ENCODE data around the gene SCRT2.

The SCRT2 gene

GRCh38 chr20:719068-719467, 43.5 kb upstream of the SCRT2 start:
- ChIA-PET POLR2A (no interaction called here), CTCF (no interaction called here)
- DNase-seq (ENCODE audit: extremely low spot score): no peak
- TF ChIP-seq ARNT (IDR thresholded peaks at IDR 0.05): no peak
- TF ChIP-seq L3MBTL2 (conservative IDR thresholded peaks at IDR 0.05): no peak
- TF ChIP-seq SP1 (IDR thresholded peaks at IDR 0.05): no peak
- TF ChIP-seq, protein P1, sequence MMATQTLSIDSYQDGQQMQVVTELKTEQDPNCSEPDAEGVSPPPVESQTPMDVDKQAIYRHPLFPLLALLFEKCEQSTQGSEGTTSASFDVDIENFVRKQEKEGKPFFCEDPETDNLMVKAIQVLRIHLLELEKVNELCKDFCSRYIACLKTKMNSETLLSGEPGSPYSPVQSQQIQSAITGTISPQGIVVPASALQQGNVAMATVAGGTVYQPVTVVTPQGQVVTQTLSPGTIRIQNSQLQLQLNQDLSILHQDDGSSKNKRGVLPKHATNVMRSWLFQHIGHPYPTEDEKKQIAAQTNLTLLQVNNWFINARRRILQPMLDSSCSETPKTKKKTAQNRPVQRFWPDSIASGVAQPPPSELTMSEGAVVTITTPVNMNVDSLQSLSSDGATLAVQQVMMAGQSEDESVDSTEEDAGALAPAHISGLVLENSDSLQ (IDR thresholded peaks at IDR 0.05): no peak
- TF ChIP-seq HDGF (IDR thresholded peaks at IDR 0.05; ENCODE audit: borderline replicate concordance): no peak
- TF ChIP-seq FOXA1 (IDR thresholded peaks at IDR 0.05): no peak
- no peak for TF ChIP-seq ELF4 (IDR thresholded peaks at IDR 0.05)
- no peak for TF ChIP-seq CTBP1 (IDR thresholded peaks at IDR 0.05; ENCODE audit: borderline replicate concordance)
- no peak for TF ChIP-seq BHLHE40 (IDR thresholded peaks at IDR 0.05; ENCODE audit: borderline replicate concordance)

GRCh38 chr20:717832-718231, 42.2 kb upstream of the SCRT2 start:
- ChIA-PET POLR2A (no interaction called here), CTCF (no interaction called here)

DNA sequence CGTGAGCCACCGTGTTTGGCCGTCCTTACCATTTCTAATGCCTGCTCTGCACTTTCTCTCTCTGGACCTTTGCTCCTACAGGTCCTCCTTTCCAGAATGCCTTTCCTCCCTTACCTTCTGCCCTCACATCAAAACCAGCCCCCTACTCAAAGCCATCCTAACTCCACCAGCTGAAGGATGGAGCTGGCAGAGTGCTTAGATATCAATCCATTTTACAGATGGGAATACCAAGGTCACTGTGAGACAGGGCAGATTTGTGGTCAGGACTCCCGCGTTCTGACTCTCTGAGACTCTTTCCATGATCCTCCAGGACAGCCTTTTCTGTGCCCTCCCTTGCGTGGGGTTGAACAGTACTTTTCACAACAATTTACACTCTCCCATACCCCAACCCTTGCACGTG, 41.7 kb upstream of the SCRT2 start:
- TF ChIP-seq, protein P1 (IDR thresholded peaks at IDR 0.05): no peak
- TF ChIP-seq ARNT (IDR thresholded peaks at IDR 0.05) (no peak), HDGF (IDR thresholded peaks at IDR 0.05; ENCODE audit: borderline replicate concordance) (no peak), ELF4 (IDR thresholded peaks at IDR 0.05) (no peak), CTBP1 (IDR thresholded peaks at IDR 0.05; ENCODE audit: borderline replicate concordance) (no peak), FOXA1 (IDR thresholded peaks at IDR 0.05) (no peak), ZNF384 (IDR thresholded peaks at IDR 0.05) (no peak), FOXM1 (IDR thresholded peaks at IDR 0.05; ENCODE audit: borderline replicate concordance) (no peak), SP1 (IDR thresholded peaks at IDR 0.05) (no peak), NFRKB (IDR thresholded peaks at IDR 0.05) (no peak)
- CTCF ChIA-PET: no interaction called here
- POLR2A ChIA-PET: no interaction called here

More at GRCh38 chr20:717832-718231, 42.2 kb upstream of the SCRT2 start:
- TF ChIP-seq FOXK2 (IDR thresholded peaks at IDR 0.05) (no peak), LEF1 (IDR thresholded peaks at IDR 0.05; ENCODE audit: borderline replicate concordance) (no peak), FOXM1 (IDR thresholded peaks at IDR 0.05; ENCODE audit: borderline replicate concordance) (no peak), BHLHE40 (IDR thresholded peaks at IDR 0.05; ENCODE audit: borderline replicate concordance) (no peak), ELF4 (IDR thresholded peaks at IDR 0.05) (no peak), SUZ12 (IDR thresholded peaks at IDR 0.05) (no peak), NFRKB (IDR thresholded peaks at IDR 0.05) (no peak), SP1 (IDR thresholded peaks at IDR 0.05) (no peak), CTBP1 (IDR thresholded peaks at IDR 0.05; ENCODE audit: borderline replicate concordance) (no peak), HDGF (IDR thresholded peaks at IDR 0.05; ENCODE audit: borderline replicate concordance) (no peak), ZNF384 (IDR thresholded peaks at IDR 0.05) (no peak), ARNT (IDR thresholded peaks at IDR 0.05) (no peak), TARDBP (IDR thresholded peaks at IDR 0.05) (no peak)
- TF ChIP-seq, protein P1 (IDR thresholded peaks at IDR 0.05): no peak
- no peak for DNase-seq (ENCODE audit: extremely low spot score)

DNA sequence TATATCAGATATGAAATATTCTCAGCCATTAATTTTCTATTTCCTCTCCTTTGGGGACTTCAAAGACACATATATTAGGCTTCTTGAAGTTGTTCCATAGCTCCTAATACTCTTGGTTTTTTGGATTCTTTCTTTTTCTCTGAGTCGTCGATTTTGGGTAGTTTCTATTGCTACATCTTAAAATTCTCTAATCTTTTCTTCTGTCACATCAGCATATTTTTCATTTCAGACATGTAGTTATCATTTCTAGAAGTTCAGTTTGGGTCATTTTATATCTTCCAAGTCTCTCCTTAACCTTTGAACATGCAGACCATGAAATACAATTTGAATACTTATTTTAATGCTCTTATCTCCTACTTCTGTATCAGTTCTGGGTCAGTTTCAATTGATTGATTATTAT, 38.9 kb upstream of the SCRT2 start:
- TF ChIP-seq ELF4 (IDR thresholded peaks at IDR 0.05) (no peak), NFRKB (IDR thresholded peaks at IDR 0.05) (no peak), L3MBTL2 (conservative IDR thresholded peaks at IDR 0.05) (no peak), HDGF (IDR thresholded peaks at IDR 0.05; ENCODE audit: borderline replicate concordance) (no peak), LEF1 (IDR thresholded peaks at IDR 0.05; ENCODE audit: borderline replicate concordance) (no peak), TARDBP (IDR thresholded peaks at IDR 0.05) (no peak), FOXK2 (IDR thresholded peaks at IDR 0.05) (no peak), ZNF384 (IDR thresholded peaks at IDR 0.05) (no peak), FOXM1 (IDR thresholded peaks at IDR 0.05; ENCODE audit: borderline replicate concordance) (no peak), SP1 (IDR thresholded peaks at IDR 0.05) (no peak)
- TF ChIP-seq, protein P1 (IDR thresholded peaks at IDR 0.05): no peak
- no peak for DNase-seq (ENCODE audit: extremely low spot score)
- CTCF ChIA-PET: no interaction called here
- POLR2A ChIA-PET: no interaction called here

More for the DNA sequence above, 41.7 kb upstream of the SCRT2 start:
- DNase-seq (ENCODE audit: extremely low spot score): no peak

GRCh38 chr20:711576-711975, 36.0 kb upstream of the SCRT2 start:
- ChIA-PET POLR2A (no interaction called here), CTCF (interaction anchor here (0.6 kb wide), 1 partner anchor 83 kb away, joined by 4 read pairs; no protein-coding TSS in a partner anchor)
- no peak for TF ChIP-seq LEF1 (IDR thresholded peaks at IDR 0.05; ENCODE audit: borderline replicate concordance)
- TF ChIP-seq BHLHE40 (IDR thresholded peaks at IDR 0.05; ENCODE audit: borderline replicate concordance): no peak
- TF ChIP-seq ZNF384 (IDR thresholded peaks at IDR 0.05): no peak
- no peak for TF ChIP-seq FOXM1 (IDR thresholded peaks at IDR 0.05; ENCODE audit: borderline replicate concordance)
- no peak for TF ChIP-seq SP1 (IDR thresholded peaks at IDR 0.05)
- TF ChIP-seq SUZ12 (IDR thresholded peaks at IDR 0.05): no peak
- DNase-seq (ENCODE audit: extremely low spot score): no peak

DNA sequence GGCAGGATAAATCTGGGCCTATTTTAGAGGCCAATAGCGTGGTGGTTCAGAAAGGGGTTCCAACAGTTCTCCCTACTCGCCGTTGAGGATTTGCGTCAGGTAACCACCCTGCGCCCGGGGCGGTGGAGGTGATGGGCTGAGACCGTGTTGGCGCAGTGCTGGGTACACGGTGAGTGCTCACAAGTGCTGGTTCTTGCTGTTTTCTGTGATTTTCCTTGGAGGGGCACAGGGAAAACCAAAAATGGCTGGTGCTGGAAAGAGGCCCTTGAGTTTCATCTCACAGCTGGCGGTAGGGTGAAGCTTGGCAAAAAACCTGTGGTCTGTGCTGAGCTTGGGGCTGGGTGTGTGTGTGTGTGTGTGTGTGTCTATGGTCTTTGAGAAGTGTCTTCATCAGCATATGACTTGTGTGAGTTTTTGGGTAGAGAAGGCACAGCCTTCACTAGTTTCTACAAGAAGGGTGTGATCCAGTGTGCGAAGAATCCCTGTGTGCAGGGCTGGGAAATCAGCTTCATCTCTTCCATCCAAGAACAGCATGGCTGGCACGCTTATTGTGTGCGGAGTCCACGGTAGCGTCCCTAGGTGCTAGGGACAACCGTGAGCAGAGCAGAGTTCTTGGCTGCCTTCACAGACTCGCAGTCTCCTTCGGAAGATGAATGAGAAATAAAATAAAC, 35.3 kb upstream of the SCRT2 start:
- TF ChIP-seq BHLHE40 (IDR thresholded peaks at IDR 0.05; ENCODE audit: borderline replicate concordance): no peak
- no peak for TF ChIP-seq FOXK2 (IDR thresholded peaks at IDR 0.05)
- no peak for DNase-seq (ENCODE audit: extremely low spot score)
- ChIA-PET CTCF (no interaction called here), POLR2A (no interaction called here)
